Cardiac muscle cell (in vitro differentiated cells and primary cell): ENCODE results near the gene PRDM8. TPM values are rescaled to one million over a fixed set of nuclear protein-coding genes. Genes with fewer than 3 reads are reported as not detected.

Source experiments
- DNase-seq, 2 donors: peaks; one replicate each; pipeline versions ENCODE4 v3.0.0 to v3.0.0-alpha.2; 2010 to 2017; ENCODE audit warnings: low read depth in 1 of 2, low spot score in 1 of 2
- H3K27ac ChIP-seq: fragments of 200-600 bp; sonication (generic); 2 replicates; pipeline ENCODE4 v1.5.1; 2016
- H3K27me3 ChIP-seq: fragments of 200-600 bp; sonication (generic); 2 replicates; pipeline ENCODE4 v1.6.0; 2016; ENCODE audit warnings: control low read depth
- H3K36me3 ChIP-seq: fragments of 200-600 bp; sonication (generic); 2 replicates; pipeline ENCODE4 v1.5.1; 2016; ENCODE audit warnings: control low read depth
- H3K4me1 ChIP-seq: fragments of 200-600 bp; sonication (generic); 2 replicates; pipeline ENCODE4 v1.8.1; 2017; ENCODE audit warnings: low read depth, mild to moderate bottlenecking, mixed run types
- H3K4me3 ChIP-seq: fragments of 200-600 bp; sonication (generic); 2 replicates; pipeline ENCODE4 v1.5.1; 2016; ENCODE audit warnings: mild to moderate bottlenecking
- H3K9me3 ChIP-seq: fragments of 200-600 bp; sonication (generic); 2 replicates; pipeline ENCODE4 v1.5.1; 2017; ENCODE audit warnings: low read depth, mild to moderate bottlenecking, control low read depth
- polyA plus RNA-seq: library from polyadenylated mRNA; unstranded; fragments of >200 nt; fragmentation: Nextera tagmentation; extraction: Ambion mirVana; gene quantifications from 2 replicates; pipeline ENCODE4 v1.2.1, GENCODE V29; 2016
- total RNA-seq: library from RNA; depleted of rRNA; stranded (reverse); fragments of >200 nt; gene quantifications from 2 replicates; pipeline ENCODE4 v1.2.3, GENCODE V29; 2016
- TF ChIP-seq, protein P1 (sequence below): IDR thresholded peaks from 2 replicates; pipeline ENCODE4 v1.5.1; 2012; ENCODE audit warnings: low read depth, mild to moderate bottlenecking, low read length

Gene PRDM8
- total and polyA plus RNA-seq, 2 experiments from 2014 or later, result 6.2 to 18.8 TPM

GRCh38 chr4:80208610-80209339 lies 11.5 kb downstream of the PRDM8 start:
- Histone ChIP-seq H3K4me3 (no peak overlapping the region), H3K9me3 (no peaks in the 10 kb centered on the region), H3K4me1 (no peaks in the 10 kb centered on the region), H3K36me3 (no peaks in the 10 kb centered on the region), H3K27ac (no peak overlapping the region), H3K27me3 (peaks cover 78% of the 10 kb centered on the region)
- TF ChIP-seq, protein P1, sequence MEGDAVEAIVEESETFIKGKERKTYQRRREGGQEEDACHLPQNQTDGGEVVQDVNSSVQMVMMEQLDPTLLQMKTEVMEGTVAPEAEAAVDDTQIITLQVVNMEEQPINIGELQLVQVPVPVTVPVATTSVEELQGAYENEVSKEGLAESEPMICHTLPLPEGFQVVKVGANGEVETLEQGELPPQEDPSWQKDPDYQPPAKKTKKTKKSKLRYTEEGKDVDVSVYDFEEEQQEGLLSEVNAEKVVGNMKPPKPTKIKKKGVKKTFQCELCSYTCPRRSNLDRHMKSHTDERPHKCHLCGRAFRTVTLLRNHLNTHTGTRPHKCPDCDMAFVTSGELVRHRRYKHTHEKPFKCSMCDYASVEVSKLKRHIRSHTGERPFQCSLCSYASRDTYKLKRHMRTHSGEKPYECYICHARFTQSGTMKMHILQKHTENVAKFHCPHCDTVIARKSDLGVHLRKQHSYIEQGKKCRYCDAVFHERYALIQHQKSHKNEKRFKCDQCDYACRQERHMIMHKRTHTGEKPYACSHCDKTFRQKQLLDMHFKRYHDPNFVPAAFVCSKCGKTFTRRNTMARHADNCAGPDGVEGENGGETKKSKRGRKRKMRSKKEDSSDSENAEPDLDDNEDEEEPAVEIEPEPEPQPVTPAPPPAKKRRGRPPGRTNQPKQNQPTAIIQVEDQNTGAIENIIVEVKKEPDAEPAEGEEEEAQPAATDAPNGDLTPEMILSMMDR, result no peak
- no peak for DNase-seq

GRCh38 chr4:80209340-80209701 lies 12.0 kb downstream of the PRDM8 start:
- no peaks in the 10 kb centered on the region for H3K36me3 ChIP-seq
- TF ChIP-seq, protein P1, result no peak
- H3K27ac ChIP-seq, result no peak overlapping the region
- no peaks in the 10 kb centered on the region for H3K9me3 ChIP-seq
- H3K27me3 ChIP-seq, result peaks cover 73% of the 10 kb centered on the region
- H3K4me3 ChIP-seq, result no peak overlapping the region
- no peaks in the 10 kb centered on the region for H3K4me1 ChIP-seq
- no peak for DNase-seq

DNA sequence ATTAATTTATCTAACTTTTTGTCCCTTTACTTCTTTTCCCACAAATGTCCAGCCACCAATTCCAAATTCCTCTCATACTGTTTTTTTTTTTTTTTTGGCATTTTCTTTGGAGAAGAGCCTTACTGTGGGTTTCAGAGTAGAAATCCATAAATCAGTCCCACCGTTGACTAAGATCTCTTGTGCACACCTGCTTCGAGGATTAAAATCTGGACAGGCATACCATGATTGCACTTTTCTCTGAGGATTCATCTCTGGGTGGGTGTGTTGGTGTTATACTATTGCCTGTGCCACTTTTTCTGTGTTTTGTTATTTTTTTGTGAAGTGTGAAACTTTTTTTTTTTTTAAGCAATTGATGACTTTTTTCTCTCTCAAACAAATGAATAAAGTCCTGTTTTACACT lies 13.2 kb downstream of the PRDM8 start:
- H3K27ac ChIP-seq, result no peak overlapping the region
- H3K36me3 ChIP-seq, result no peaks in the 10 kb centered on the region
- no peaks in the 10 kb centered on the region for H3K4me1 ChIP-seq
- no peak for DNase-seq
- TF ChIP-seq, protein P1, result no peak
- H3K9me3 ChIP-seq, result no peaks in the 10 kb centered on the region
- peaks cover 61% of the 10 kb centered on the region for H3K27me3 ChIP-seq
- H3K4me3 ChIP-seq, result no peak overlapping the region

DNA sequence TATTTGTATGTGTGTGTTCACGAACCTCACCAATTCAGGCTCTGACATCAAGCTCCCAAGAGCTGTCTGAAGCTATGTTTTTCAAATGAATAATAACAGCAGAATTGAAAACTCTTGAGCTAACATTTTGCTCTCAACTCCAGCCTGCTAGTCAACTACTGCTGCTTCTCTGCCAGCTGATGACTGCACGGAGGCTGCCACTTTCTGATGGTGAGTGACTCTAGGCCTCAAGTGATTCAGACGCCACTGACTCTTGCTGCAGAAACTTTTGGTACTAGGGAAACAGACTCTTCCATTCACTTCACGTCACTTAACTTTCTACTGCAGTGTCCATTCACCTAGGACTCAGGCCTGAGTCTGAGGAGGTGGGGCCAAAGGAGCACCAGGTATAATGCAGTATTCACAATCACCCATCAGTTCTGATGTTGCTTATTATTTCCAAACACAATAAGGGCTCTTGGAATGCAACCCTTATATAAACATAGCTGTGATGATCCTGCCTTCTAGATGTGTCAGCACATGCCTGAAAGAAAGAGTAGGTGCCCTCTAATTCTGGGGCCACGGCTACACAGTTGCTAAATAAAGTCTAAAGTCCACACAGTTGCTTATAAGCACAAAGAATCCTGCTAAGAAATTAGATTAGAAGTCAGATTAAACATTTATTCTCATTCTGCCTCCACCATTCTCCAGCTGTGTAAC lies 16.0 kb downstream of the PRDM8 start:
- Histone ChIP-seq H3K4me1 (no peaks in the 10 kb centered on the region), H3K4me3 (no peak overlapping the region), H3K36me3 (no peaks in the 10 kb centered on the region), H3K27me3 (peaks cover 49% of the 10 kb centered on the region), H3K27ac (no peak overlapping the region), H3K9me3 (no peaks in the 10 kb centered on the region)
- DNase-seq, result no peak
- TF ChIP-seq, protein P1, result no peak

GRCh38 chr4:80215449-80216052 lies 18.2 kb downstream of the PRDM8 start:
- DNase-seq, result peak; percentile 30 to 60
- H3K4me1 ChIP-seq, result no peaks in the 10 kb centered on the region
- no peaks in the 10 kb centered on the region for H3K9me3 ChIP-seq
- no peak overlapping the region for H3K4me3 ChIP-seq
- H3K27ac ChIP-seq, result no peak overlapping the region
- H3K36me3 ChIP-seq, result no peaks in the 10 kb centered on the region
- peaks cover 37% of the 10 kb centered on the region for H3K27me3 ChIP-seq
- TF ChIP-seq, protein P1, result peak; percentile 50
